ENCODE results near the gene SLC17A7. TPM values are rescaled to one million over a fixed set of nuclear protein-coding genes. Genes with fewer than 3 reads are reported as not detected.

The SLC17A7 gene
- polyA plus RNA-seq, 1 donor: 0.76 TPM

Other genes starting within 250 kb of the SLC17A7 start
- 1.9 TPM for gene SLC6A16, start 116.3 kb downstream of the SLC17A7 start, polyA plus RNA-seq (ENCODE audit: insufficient read length)
- 18.5 TPM for gene CD37, start 106.1 kb downstream of the SLC17A7 start, polyA plus RNA-seq (ENCODE audit: insufficient read length)
- 72.1 TPM for gene TEAD2, start 79.1 kb downstream of the SLC17A7 start, polyA plus RNA-seq (ENCODE audit: insufficient read length)
- 2.4 TPM for gene DKKL1, start 77.7 kb downstream of the SLC17A7 start, polyA plus RNA-seq (ENCODE audit: insufficient read length)
- not detected for gene KASH5, start 53.3 kb downstream of the SLC17A7 start, polyA plus RNA-seq (ENCODE audit: insufficient read length)
- not detected for gene PTH2, start 18.1 kb downstream of the SLC17A7 start, polyA plus RNA-seq (ENCODE audit: insufficient read length)
- gene GFY, start 16.1 kb downstream of the SLC17A7 start, polyA plus RNA-seq (ENCODE audit: insufficient read length): not detected
- 43.8 TPM for gene PIH1D1, start 10.3 kb upstream of the SLC17A7 start, polyA plus RNA-seq (ENCODE audit: insufficient read length)
- 14.8 TPM for gene ALDH16A1, start 11.7 kb upstream of the SLC17A7 start, polyA plus RNA-seq (ENCODE audit: insufficient read length)
- 3.5 TPM for gene FLT3LG, start 32.7 kb upstream of the SLC17A7 start, polyA plus RNA-seq (ENCODE audit: insufficient read length)
- 4,873 TPM for gene RPL13A, start 46.1 kb upstream of the SLC17A7 start, polyA plus RNA-seq (ENCODE audit: insufficient read length)
- 3,298 TPM for gene RPS11, start 54.9 kb upstream of the SLC17A7 start, polyA plus RNA-seq (ENCODE audit: insufficient read length)
- 178 TPM for gene FCGRT, start 71.1 kb upstream of the SLC17A7 start, polyA plus RNA-seq (ENCODE audit: insufficient read length)
- 44.5 TPM for gene RCN3, start 86.5 kb upstream of the SLC17A7 start, polyA plus RNA-seq (ENCODE audit: insufficient read length)
- 59.7 TPM for gene NOSIP, start 139.0 kb upstream of the SLC17A7 start, polyA plus RNA-seq (ENCODE audit: insufficient read length)
- gene PRRG2, start 139.8 kb upstream of the SLC17A7 start, polyA plus RNA-seq (ENCODE audit: insufficient read length): 0.18 TPM
- 23.3 TPM for gene PRR12, start 149.7 kb upstream of the SLC17A7 start, polyA plus RNA-seq (ENCODE audit: insufficient read length)
- 29.1 TPM for gene RRAS, start 198.6 kb upstream of the SLC17A7 start, polyA plus RNA-seq (ENCODE audit: insufficient read length)
- gene SCAF1, start 200.7 kb upstream of the SLC17A7 start, polyA plus RNA-seq (ENCODE audit: insufficient read length): 36.4 TPM
- 38.7 TPM for gene IRF3, start 224.3 kb upstream of the SLC17A7 start, polyA plus RNA-seq (ENCODE audit: insufficient read length)
- gene BCL2L12, start 224.4 kb upstream of the SLC17A7 start, polyA plus RNA-seq (ENCODE audit: insufficient read length): 35.9 TPM
- 214 TPM for gene PRMT1, start 235.7 kb upstream of the SLC17A7 start, polyA plus RNA-seq (ENCODE audit: insufficient read length)
- gene ADM5, start 248.1 kb upstream of the SLC17A7 start, polyA plus RNA-seq (ENCODE audit: insufficient read length): 2.2 TPM
- 6.2 TPM for gene CPT1C, start 249.6 kb upstream of the SLC17A7 start, polyA plus RNA-seq (ENCODE audit: insufficient read length)

All from hindlimb muscle (tissue), 1 donor.